BE2C (cell line): ENCODE measurements around the gene NGLY1.

Experiments
- DNase-seq: peaks from one replicate; pipeline ENCODE4 v3.0.0-alpha.2; 2020
- H3K27me3 ChIP-seq: fragments of 250-450 bp; sonication (Bioruptor Pico); 2 replicates; pipeline ENCODE4 v1.5.1; 2020; ENCODE audit warnings: mild to moderate bottlenecking
- H3K36me3 ChIP-seq: fragments of 250-450 bp; sonication (Bioruptor Pico); 2 replicates; pipeline ENCODE4 v1.5.1; 2020; ENCODE audit warnings: mild to moderate bottlenecking
- H3K4me1 ChIP-seq: fragments of 250-450 bp; sonication (Bioruptor Pico); 2 replicates; pipeline ENCODE4 v1.5.1; 2020
- H3K4me3 ChIP-seq: 2 replicates; pipeline ENCODE4 v1.5.1; 2011; ENCODE audit warnings: low read depth, low read length
- H3K9me3 ChIP-seq: fragments of 250-450 bp; sonication (Bioruptor Pico); 2 replicates; pipeline ENCODE4 v1.5.1; 2020
- TF ChIP-seq, protein P1 (sequence below): IDR thresholded peaks from 2 replicates; pipeline ENCODE4 v1.5.1; 2012; ENCODE audit warnings: mild to moderate bottlenecking, low read depth, low read length

The NGLY1 gene

DNA sequence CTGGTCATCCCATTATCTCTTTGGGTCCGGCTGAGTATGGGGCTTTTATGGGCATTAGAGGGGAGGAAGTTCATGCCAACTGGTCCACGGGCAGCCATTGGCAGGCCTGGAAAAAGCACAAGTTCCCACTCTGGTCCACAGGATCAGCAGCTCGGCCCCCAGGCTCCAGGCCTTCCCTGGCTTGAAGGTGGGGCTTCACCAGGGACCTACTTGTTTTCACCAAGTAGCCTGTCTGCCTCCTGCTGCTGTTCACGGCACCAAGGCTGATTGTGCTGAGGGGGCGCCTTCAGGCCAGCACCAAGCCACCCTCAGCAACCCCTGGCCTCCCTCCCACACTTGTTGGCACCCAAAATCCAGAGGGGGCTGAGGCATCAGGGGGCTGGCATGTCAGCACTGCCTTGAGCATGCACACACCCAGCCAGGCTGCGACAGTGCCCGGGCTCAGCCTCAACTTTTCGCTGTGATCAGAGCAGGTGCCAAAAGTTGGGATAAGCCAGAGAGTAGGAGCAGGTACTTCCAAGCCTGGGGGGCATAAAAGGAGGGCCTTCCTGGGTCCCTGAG lies 109.4 kb downstream of the NGLY1 start:
- Histone ChIP-seq H3K4me3 (no peak overlapping the region), H3K9me3 (no peaks in the 10 kb centered on the region), H3K36me3 (no peaks in the 10 kb centered on the region), H3K27me3 (no peaks in the 10 kb centered on the region), H3K4me1 (no peaks in the 10 kb centered on the region)
- TF ChIP-seq, protein P1, sequence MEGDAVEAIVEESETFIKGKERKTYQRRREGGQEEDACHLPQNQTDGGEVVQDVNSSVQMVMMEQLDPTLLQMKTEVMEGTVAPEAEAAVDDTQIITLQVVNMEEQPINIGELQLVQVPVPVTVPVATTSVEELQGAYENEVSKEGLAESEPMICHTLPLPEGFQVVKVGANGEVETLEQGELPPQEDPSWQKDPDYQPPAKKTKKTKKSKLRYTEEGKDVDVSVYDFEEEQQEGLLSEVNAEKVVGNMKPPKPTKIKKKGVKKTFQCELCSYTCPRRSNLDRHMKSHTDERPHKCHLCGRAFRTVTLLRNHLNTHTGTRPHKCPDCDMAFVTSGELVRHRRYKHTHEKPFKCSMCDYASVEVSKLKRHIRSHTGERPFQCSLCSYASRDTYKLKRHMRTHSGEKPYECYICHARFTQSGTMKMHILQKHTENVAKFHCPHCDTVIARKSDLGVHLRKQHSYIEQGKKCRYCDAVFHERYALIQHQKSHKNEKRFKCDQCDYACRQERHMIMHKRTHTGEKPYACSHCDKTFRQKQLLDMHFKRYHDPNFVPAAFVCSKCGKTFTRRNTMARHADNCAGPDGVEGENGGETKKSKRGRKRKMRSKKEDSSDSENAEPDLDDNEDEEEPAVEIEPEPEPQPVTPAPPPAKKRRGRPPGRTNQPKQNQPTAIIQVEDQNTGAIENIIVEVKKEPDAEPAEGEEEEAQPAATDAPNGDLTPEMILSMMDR = no peak
- DNase-seq = no peak
